SK-N-MC (cell line): ENCODE data around the gene ZBTB2.

Experiments used
- EZH2 ChIP-seq: fragments of 200-600 bp; sonication (generic); IDR thresholded peaks from one replicate; pipeline ENCODE4 v1.6.1; 2017; ENCODE audit warnings: antibody characterized with exemption
- FOXP2 ChIP-seq: optimal IDR thresholded peaks from 2 replicates; pipeline ENCODE3; 2011; ENCODE audit warnings: mild to moderate bottlenecking, moderate library complexity; ENCODE audit not compliant: insufficient read depth; ENCODE audit errors: extremely low read length, control extremely low read depth
- POLR2AphosphoS5 ChIP-seq: IDR thresholded peaks from 2 replicates; pipeline ENCODE4 v1.6.1; 2012; ENCODE audit warnings: mild to moderate bottlenecking, low read depth, low read length, borderline replicate concordance

DNA sequence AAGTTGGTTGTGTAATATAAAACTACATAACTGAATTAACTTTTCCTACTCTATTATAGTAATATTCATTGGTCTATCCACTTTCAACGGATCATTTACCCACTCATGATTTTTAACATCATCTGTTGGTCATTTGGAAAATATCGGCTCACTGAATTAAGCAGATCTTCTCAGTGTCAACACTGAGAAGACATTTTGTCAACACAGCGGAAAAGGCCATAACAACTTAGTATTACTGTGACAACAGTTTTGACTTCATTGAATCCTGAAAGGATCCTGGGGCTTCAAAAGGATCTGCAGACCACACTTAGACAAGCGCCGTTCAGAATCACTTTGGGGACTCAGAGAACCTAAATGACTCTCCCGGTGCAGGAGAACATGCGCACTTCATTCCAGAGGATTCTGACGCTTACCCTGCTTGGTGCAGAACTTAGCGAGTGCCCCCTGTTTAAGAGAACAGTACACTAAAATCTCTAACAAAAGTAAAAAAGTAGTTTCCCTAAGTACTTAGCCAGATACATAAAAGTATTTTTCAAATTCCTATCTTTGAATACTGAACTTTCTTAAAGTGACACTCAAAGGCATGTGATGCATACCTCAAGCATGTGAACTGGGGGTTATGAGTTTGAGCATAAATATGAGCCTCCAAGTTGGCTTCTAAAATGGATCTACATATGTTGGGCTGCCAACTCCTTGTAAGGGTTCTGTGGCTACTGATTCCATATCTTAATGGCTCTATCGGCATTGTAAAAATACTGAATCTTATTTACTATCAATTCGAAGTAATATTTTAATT, 4.0 kb downstream of the ZBTB2 start:
- TF ChIP-seq POLR2AphosphoS5 (no peak), EZH2 (no peak), FOXP2 (no peak)
